Measurements from ENCODE around the gene BDKRB1. TPM values are rescaled to one million over a fixed set of nuclear protein-coding genes. Genes with fewer than 3 reads are reported as not detected.
A peak's percentile ranks its signal among the peaks of the same experiment; 100 is the strongest.

The BDKRB1 gene
- total and polyA plus RNA-seq, 9 of the 15 experiments (the other 6 are each of a cell fraction or from before 2014, with no cell fraction given) = 0.06 to 0.23 (median 0.09) TPM; not detected in 1

DNA sequence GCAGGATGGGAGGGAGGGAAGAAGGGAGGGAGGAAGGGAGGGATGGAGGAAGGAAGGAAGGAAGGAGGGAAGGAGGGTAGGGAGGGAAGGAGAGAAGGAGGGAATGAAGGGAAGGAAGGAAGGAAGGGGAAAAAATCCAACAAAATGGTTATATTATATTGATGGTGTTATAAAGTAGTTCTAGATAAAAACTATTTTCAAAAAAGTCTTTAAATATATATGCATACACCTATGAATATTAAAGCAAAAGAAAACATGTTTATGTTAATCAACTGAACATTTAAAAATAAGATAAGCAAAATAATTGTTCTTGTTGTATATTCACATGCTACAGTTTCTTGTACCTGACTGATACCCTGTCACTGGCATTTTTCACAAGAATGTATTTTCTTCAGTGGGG lies 1.9 kb downstream of the BDKRB1 start:
- H3K36me3 ChIP-seq (ENCODE audit: control insufficient read depth, insufficient read depth, low read length) = no peaks in the 10 kb centered on the region
- POLR2A ChIA-PET = no interaction called here
- no peaks in the 10 kb centered on the region for H3K79me2 ChIP-seq (ENCODE audit: control insufficient read depth, insufficient read depth, low read length)
- intact Hi-C loops (cut with micrococcal nuclease) (no loop called here), in situ Hi-C loops (cut with MboI) (loop anchor here (25.0 kb wide), 1 partner anchor 696 kb away; no protein-coding TSS in a partner anchor)
- H3K4me2 ChIP-seq (ENCODE audit: insufficient read depth, low read length) = no peak overlapping the region
- no peak overlapping the region for H3K9ac ChIP-seq (ENCODE audit: insufficient read depth in 1 of 2, low read depth in 2 of 2, low read length in 2 of 2)
- H3K4me3 ChIP-seq = no peak overlapping the region
- H3K9me3 ChIP-seq (replicated peaks; ENCODE audit: control insufficient read depth, insufficient read depth, low read depth, low read length) = no peaks in the 10 kb centered on the region
- H2AFZ ChIP-seq (ENCODE audit: low read depth, low read length) = no peak overlapping the region
- no peak overlapping the region for H3K27ac ChIP-seq (ENCODE audit: extremely low read depth, low read depth, low read length)
- no peaks in the 10 kb centered on the region for H3K4me1 ChIP-seq (replicated peaks in 1 of 2; ENCODE audit: control insufficient read depth in 2 of 2, insufficient read depth in 2 of 2, low read length in 2 of 2)
- no peaks in the 10 kb centered on the region for H4K20me1 ChIP-seq (replicated peaks; ENCODE audit: control insufficient read depth, insufficient read depth, low read length)
- no peak for DNase-seq (ENCODE audit: extremely low read depth in 1 of 4, low spot score in 3 of 4)
- TF ChIP-seq HMGN3 (IDR thresholded peaks at IDR 0.05; ENCODE audit: borderline replicate concordance, extremely low read depth, insufficient read length, low read depth, low read length) = no peak
- TF ChIP-seq, protein P1, sequence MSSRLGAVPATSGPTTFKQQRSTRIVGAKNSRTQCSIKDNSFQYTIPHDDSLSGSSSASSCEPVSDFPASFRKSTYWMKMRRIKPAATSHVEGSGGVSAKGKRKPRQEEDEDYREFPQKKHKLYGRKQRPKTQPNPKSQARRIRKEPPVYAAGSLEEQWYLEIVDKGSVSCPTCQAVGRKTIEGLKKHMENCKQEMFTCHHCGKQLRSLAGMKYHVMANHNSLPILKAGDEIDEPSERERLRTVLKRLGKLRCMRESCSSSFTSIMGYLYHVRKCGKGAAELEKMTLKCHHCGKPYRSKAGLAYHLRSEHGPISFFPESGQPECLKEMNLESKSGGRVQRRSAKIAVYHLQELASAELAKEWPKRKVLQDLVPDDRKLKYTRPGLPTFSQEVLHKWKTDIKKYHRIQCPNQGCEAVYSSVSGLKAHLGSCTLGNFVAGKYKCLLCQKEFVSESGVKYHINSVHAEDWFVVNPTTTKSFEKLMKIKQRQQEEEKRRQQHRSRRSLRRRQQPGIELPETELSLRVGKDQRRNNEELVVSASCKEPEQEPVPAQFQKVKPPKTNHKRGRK (tag; IDR thresholded peaks at IDR 0.05) = peak; percentile 43; the same call in 1 of the 2 replicates
- TF ChIP-seq, protein P2, sequence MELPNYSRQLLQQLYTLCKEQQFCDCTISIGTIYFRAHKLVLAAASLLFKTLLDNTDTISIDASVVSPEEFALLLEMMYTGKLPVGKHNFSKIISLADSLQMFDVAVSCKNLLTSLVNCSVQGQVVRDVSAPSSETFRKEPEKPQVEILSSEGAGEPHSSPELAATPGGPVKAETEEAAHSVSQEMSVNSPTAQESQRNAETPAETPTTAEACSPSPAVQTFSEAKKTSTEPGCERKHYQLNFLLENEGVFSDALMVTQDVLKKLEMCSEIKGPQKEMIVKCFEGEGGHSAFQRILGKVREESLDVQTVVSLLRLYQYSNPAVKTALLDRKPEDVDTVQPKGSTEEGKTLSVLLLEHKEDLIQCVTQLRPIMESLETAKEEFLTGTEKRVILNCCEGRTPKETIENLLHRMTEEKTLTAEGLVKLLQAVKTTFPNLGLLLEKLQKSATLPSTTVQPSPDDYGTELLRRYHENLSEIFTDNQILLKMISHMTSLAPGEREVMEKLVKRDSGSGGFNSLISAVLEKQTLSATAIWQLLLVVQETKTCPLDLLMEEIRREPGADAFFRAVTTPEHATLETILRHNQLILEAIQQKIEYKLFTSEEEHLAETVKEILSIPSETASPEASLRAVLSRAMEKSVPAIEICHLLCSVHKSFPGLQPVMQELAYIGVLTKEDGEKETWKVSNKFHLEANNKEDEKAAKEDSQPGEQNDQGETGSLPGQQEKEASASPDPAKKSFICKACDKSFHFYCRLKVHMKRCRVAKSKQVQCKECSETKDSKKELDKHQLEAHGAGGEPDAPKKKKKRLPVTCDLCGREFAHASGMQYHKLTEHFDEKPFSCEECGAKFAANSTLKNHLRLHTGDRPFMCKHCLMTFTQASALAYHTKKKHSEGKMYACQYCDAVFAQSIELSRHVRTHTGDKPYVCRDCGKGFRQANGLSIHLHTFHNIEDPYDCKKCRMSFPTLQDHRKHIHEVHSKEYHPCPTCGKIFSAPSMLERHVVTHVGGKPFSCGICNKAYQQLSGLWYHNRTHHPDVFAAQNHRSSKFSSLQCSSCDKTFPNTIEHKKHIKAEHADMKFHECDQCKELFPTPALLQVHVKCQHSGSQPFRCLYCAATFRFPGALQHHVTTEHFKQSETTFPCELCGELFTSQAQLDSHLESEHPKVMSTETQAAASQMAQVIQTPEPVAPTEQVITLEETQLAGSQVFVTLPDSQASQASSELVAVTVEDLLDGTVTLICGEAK (IDR thresholded peaks at IDR 0.05) = no peak
- TF ChIP-seq, protein P2 (CRISPR knock-in tag; IDR thresholded peaks at IDR 0.05) = no peak
- TF ChIP-seq, protein P3, sequence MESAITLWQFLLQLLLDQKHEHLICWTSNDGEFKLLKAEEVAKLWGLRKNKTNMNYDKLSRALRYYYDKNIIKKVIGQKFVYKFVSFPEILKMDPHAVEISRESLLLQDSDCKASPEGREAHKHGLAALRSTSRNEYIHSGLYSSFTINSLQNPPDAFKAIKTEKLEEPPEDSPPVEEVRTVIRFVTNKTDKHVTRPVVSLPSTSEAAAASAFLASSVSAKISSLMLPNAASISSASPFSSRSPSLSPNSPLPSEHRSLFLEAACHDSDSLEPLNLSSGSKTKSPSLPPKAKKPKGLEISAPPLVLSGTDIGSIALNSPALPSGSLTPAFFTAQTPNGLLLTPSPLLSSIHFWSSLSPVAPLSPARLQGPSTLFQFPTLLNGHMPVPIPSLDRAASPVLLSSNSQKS (CRISPR knock-in tag; IDR thresholded peaks at IDR 0.05) = no peak
- FAIRE-seq = no peak
- CTCF ChIA-PET (ENCODE audit: low intra/inter-chr PET ratio) = no interaction called here
- no peak for ATAC-seq
- no TSS peak for BruUV-seq (replicated peaks)
- H3K27me3 ChIP-seq (ENCODE audit: control insufficient read depth in 2 of 2, insufficient read depth in 2 of 2, low read length in 2 of 2) = peaks cover 14 to 18% of the 10 kb centered on the region in 2 experiments; a peak in 4 of 5 replicates
- H3K9me1 ChIP-seq (ENCODE audit: control insufficient read depth, insufficient read depth, low read length) = no peaks in the 10 kb centered on the region
